Jurkat, Clone E6-1 (cell line): Measurements from ENCODE around the gene LMX1A.

Source experiments
- DNase-seq: peaks from one replicate; pipeline ENCODE4 v3.0.0-alpha.2; 2011; ENCODE audit warnings: low read depth, low spot score
- H3K4me3 ChIP-seq: 2 replicates; pipeline ENCODE4 v1.5.1; 2011; ENCODE audit warnings: mild to moderate bottlenecking, low read length, control low read depth, moderate library complexity

Gene LMX1A

DNA sequence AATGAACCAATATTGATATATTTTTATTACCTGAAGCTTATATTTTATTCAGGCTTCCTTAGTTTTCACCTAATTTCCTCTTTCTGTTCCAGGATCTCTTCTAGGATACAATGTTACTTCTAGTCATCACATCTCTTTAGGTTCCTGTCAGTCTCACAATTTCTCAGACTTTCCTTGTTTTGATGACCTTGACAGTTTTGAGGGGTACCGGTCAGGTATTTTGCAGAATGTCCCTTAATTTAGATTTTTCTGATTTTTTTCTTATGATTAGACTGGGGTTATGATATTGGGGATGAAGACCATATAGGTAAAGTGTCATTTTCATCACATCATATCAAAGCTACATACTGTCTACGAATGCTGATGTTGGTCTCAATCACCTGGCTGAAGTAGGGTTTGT is 167.5 kb downstream of the LMX1A start:
- no peak overlapping the region for H3K4me3 ChIP-seq
- DNase-seq: no peak

- no peak for DNase-seq
These were observed 169.2 kb downstream of the LMX1A start for GRCh38 chr1:165187031-165188009.

DNA sequence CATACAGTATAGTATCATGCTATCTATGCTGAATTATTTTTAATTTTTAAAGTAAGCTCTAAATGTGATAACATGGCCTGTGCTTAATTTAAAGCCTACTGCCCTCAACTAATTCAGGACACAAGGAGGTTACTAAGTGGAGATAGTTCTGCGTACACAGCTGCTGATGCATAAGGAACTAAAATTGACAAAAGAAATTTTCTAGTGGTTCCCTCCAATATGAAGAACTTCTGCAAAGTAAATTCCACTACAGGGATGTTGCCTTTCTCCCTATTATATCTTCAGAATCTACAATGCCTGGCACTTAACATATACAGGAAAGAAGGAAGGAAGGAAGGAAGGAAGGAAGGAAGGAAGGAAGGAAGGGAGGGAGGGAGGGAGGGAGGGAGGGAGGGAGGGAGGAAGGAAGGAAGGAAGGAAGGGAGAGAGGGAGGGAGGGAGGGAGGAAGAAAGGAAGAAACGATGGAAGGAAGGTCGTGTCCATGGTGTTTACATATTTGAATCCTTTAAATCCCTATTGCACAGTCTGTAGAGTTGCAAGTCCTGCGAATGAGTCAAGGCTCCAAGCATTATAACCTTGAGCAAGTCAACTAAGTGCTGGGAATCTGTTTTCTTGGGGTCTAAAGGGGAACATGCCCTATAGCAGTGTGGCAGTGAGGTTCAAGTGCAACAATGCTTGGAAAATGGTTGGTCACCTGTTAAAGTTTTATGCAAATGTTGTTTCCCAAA is 171.2 kb downstream of the LMX1A start:
- DNase-seq: no peak
- no peak overlapping the region for H3K4me3 ChIP-seq

More at GRCh38 chr1:165187031-165188009, 169.2 kb downstream of the LMX1A start:
- no peak overlapping the region for H3K4me3 ChIP-seq

- H3K4me3 ChIP-seq: no peak overlapping the region
- DNase-seq: no peak
These were observed 173.5 kb downstream of the LMX1A start for GRCh38 chr1:165182975-165183374.

- no peak for DNase-seq
- H3K4me3 ChIP-seq: no peak overlapping the region
These were observed 177.2 kb downstream of the LMX1A start for GRCh38 chr1:165179306-165179705.

GRCh38 chr1:165174491-165174890 is 182.0 kb downstream of the LMX1A start:
- no peak for DNase-seq
- no peak overlapping the region for H3K4me3 ChIP-seq

GRCh38 chr1:165173818-165174217 is 182.7 kb downstream of the LMX1A start:
- no peak for DNase-seq

GRCh38 chr1:165173409-165173808 is 183.1 kb downstream of the LMX1A start:
- no peak overlapping the region for H3K4me3 ChIP-seq
- no peak for DNase-seq

More at GRCh38 chr1:165173818-165174217, 182.7 kb downstream of the LMX1A start:
- no peak overlapping the region for H3K4me3 ChIP-seq

GRCh38 chr1:165172666-165173065 is 183.8 kb downstream of the LMX1A start:
- DNase-seq: no peak
- no peak overlapping the region for H3K4me3 ChIP-seq

- DNase-seq: no peak
- H3K4me3 ChIP-seq: no peak overlapping the region
These were observed 186.8 kb downstream of the LMX1A start for GRCh38 chr1:165169729-165170128.

GRCh38 chr1:165169028-165169427 is 187.5 kb downstream of the LMX1A start:
- no peak for DNase-seq
- no peak overlapping the region for H3K4me3 ChIP-seq

- DNase-seq: no peak
- H3K4me3 ChIP-seq: no peak overlapping the region
These were observed 188.0 kb downstream of the LMX1A start for GRCh38 chr1:165168467-165168866.

- H3K4me3 ChIP-seq: no peak overlapping the region
- DNase-seq: no peak
These were observed 193.8 kb downstream of the LMX1A start for GRCh38 chr1:165162671-165163241.

DNA sequence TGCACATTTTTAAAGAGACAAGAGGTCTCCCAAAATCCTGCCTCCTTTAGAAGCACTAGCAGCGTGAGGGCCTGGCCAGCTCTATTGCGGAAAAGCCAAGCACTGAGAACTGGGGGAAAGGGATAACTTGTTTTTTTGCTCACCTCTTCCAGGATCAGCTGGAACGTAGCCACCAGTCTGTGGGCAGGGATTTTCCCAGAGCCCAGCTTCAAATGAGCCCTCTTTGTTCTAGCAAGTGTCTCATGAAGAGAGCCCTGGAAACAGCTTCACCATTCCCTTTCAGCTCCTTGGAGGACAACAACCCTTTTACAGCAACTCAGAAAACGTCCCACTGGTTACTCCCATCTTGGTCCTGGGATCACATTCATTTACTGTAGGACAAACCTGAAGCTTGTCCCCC is 195.4 kb downstream of the LMX1A start:
- DNase-seq: no peak
- H3K4me3 ChIP-seq: no peak overlapping the region

DNA sequence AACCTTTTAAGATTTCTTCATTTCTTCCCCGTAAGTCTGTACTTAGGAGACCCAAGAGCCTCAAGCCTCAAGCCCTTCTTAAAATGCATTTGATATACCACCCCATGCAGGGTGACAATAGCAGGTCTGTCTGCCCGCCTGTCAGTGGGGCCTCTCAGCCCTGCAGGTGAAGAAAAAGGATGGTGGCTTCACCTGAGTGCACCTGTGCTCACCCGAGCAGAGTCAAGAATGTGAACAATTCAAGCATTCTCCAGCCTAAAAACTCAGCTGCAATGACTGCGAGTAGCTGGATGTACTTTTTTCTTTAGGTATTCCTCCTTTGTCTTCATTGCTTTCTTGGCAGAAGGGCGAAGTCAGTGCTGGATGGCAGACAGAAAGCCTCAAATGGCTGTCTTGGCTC is 203.3 kb downstream of the LMX1A start:
- H3K4me3 ChIP-seq: no peak overlapping the region

DNA sequence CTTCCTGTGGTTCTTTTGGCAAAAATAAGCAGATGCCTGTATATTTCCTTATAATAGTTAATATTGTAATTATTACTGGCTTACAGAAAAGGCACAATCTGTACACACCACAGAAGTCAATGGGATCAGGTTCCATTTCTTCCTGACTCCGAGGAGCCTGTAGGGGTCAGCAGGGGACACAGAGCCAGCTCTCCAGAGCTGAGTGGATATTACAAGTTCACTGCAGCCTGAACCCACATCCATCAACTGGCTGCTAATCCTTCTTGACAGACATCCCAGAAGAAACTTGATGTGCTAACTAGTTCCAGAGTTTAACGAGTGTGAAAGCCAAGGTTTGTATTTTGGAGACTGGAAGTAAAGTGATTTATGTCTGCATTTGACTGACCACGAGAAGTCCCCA is 203.8 kb downstream of the LMX1A start:
- no peak for DNase-seq
- H3K4me3 ChIP-seq: no peak overlapping the region

More for the DNA sequence above, 203.3 kb downstream of the LMX1A start:
- DNase-seq: no peak

GRCh38 chr1:165152109-165152508 is 204.4 kb downstream of the LMX1A start:
- H3K4me3 ChIP-seq: no peak overlapping the region
- no peak for DNase-seq
